Stomach (tissue), 9 donors: ENCODE data around the gene AFP. TPM values are rescaled to one million over a fixed set of nuclear protein-coding genes. Genes with fewer than 3 reads are reported as not detected.
A peak's percentile ranks its signal among the peaks of the same experiment; 100 is the strongest.

Experiments used
- DNase-seq, 2 donors: peaks; one replicate each; pipeline versions ENCODE4 v3.0.0 to v3.0.0-alpha.2; 2013 to 2019
- H3K27ac ChIP-seq, 5 donors: fragments of 200-600 bp in 4 of 5; sonication (generic) in 4 of 5; one replicate each; pipeline ENCODE4 v1.5.1; 2013 to 2019; ENCODE audit warnings: mild to moderate bottlenecking in 1 of 5, moderate library complexity in 1 of 5
- H3K27me3 ChIP-seq, 3 donors: fragments of 200-600 bp; sonication (generic); one replicate each; pipeline ENCODE4 v1.5.1; 2017 to 2019; ENCODE audit warnings: mixed run types in 1 of 3
- H3K36me3 ChIP-seq, 4 donors: fragments of 200-600 bp; sonication (generic); 1 replicate in 3 of 4; 2 replicates in 1 of 4; pipeline ENCODE4 v1.5.1; 2016 to 2019
- H3K4me1 ChIP-seq, 4 donors: fragments of 200-600 bp; sonication (generic); one replicate each; pipeline ENCODE4 v1.5.1; 2016 to 2019
- H3K4me3 ChIP-seq, 4 donors: fragments of 200-600 bp; sonication (generic) in 3 of 4; one replicate each; pipeline ENCODE4 v1.5.1; 2016 to 2019; ENCODE audit warnings: mild to moderate bottlenecking in 1 of 4
- H3K9me3 ChIP-seq, 4 donors: fragments of 200-600 bp; sonication (generic); one replicate each; pipeline ENCODE4 v1.5.1; 2016 to 2019
- EP300 ChIP-seq: sonication (generic); formaldehyde crosslinking; IDR thresholded peaks from one replicate; pipeline ENCODE4 v1.6.1; 2017; ENCODE audit warnings: antibody characterized with exemption
- POLR2A ChIP-seq, 4 donors: fragments of 450-650 bp; IDR thresholded peaks; one replicate each; pipeline ENCODE4 v1.6.1; 2016; ENCODE audit warnings: antibody characterized with exemption in 4 of 4, control low read depth in 2 of 4, mild to moderate bottlenecking in 1 of 4, moderate library complexity in 1 of 4
- POLR2AphosphoS5 ChIP-seq, 3 donors: sonication (generic); formaldehyde crosslinking; IDR thresholded peaks; one replicate each; pipeline ENCODE4 v1.6.1; 2016; ENCODE audit warnings: antibody characterized with exemption in 3 of 3
- WGBS, 5 donors: extraction: QIAGEN DNeasy Blood & Tissue Kit in 3 of 5; methylation state at CpG; one replicate each; pipeline versions ENCODE4 v1.1.5 to v1.1.7; 2013 to 2018; 5-methylcytosine and 5-hydroxymethylcytosine counted together
- intact Hi-C: fragments of 100-400 bp; cut with DNase I; formaldehyde crosslinking; loops from one replicate; pipeline ENCODE4 v1.15.1; 2023; ENCODE audit warnings: low total_unique reads
- polyA plus RNA-seq, 3 donors: library from polyadenylated mRNA; stranded (reverse); fragments of 200-250 nt; gene quantifications; one replicate each; pipeline ENCODE4 v1.2.3, GENCODE V29; 2013
- total RNA-seq, 5 donors: library from RNA; depleted of rRNA; stranded (reverse); fragments of >200 nt; gene quantifications; one replicate each; pipeline versions ENCODE4 v1.1.0 to v1.2.3, GENCODE V29; 2014 to 2016
- TF ChIP-seq, protein P1 (sequence below), 7 experiments: fragments of 450-650 bp in 4 of 7; fragments of 200-600 bp in 3 of 7; sonication (generic) in 3 of 7; IDR thresholded peaks; one replicate each; pipeline ENCODE4 v1.5.1; 2016 to 2019; ENCODE audit warnings: antibody characterized with exemption in 7 of 7, control low read depth in 2 of 7, mild to moderate bottlenecking in 1 of 7
- donor health status: healthy with polysubstance abuse.
- donor health status: Bipolar disorder and iron deficiency.
- donor health status: healthy.

The AFP gene
- total and polyA plus RNA-seq, 8 donors: 2.6 TPM; not detected in 7

GRCh38 chr4:73453701-73454005 lies 17.6 kb downstream of the AFP start:
- H3K27ac ChIP-seq: no peak overlapping the region
- H3K9me3 ChIP-seq: no peaks in the 10 kb centered on the region
- H3K4me1 ChIP-seq: peaks cover 0 to 14% (median 5%) of the 10 kb centered on the region in 4 donors

DNA sequence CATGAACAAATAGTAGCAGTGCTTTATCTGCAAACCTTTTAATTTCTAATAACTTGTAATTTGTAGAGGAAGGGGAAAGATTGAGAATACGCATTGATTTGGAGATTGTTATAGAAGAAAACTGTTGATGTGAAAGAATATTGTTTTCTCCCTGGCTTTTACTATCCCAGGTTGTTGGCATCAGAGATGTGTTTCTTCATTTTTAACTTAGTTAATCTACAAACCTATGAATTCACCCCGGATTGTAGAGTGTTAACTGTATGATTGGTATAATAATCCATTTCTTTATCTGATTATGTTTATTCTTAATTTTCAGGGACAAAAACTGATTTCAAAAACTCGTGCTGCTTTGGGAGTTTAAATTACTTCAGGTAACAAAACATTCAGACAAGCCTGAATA lies 18.9 kb downstream of the AFP start:
- Histone ChIP-seq H3K27ac (no peak overlapping the region), H3K36me3 (no peaks in the 10 kb centered on the region), H3K9me3 (no peaks in the 10 kb centered on the region), H3K4me1 (peaks cover 0 to 14% (median 5%) of the 10 kb centered on the region in 4 donors), H3K4me3 (no peak overlapping the region), H3K27me3 (no peaks in the 10 kb centered on the region)
- WGBS, 5 donors: 65 to 80% (median 75%) methylated on average over 3 of the region's 3 CpGs
- intact Hi-C loops: loop anchor here (10.0 kb wide), 1 partner anchor 120 kb away; no protein-coding TSS in a partner anchor
- no peak for TF ChIP-seq EP300
- no peak for DNase-seq

More at GRCh38 chr4:73453701-73454005, 17.6 kb downstream of the AFP start:
- TF ChIP-seq POLR2AphosphoS5 (IDR thresholded peaks at IDR 0.05): no peak
- intact Hi-C loops: loop anchor here (10.0 kb wide), 1 partner anchor 119 kb away; no protein-coding TSS in a partner anchor
- Histone ChIP-seq H3K4me3 (no peak overlapping the region), H3K36me3 (no peaks in the 10 kb centered on the region), H3K27me3 (no peaks in the 10 kb centered on the region)
- peak in 1 of 2 donors; percentile 7 for DNase-seq

GRCh38 chr4:73456177-73457022 lies 20.4 kb downstream of the AFP start:
- H3K4me1 ChIP-seq: peaks cover 0 to 14% (median 5%) of the 10 kb centered on the region in 4 donors
- intact Hi-C loops: loop anchor here (10.0 kb wide), 1 partner anchor 122 kb away; no protein-coding TSS in a partner anchor
- no peak for DNase-seq

DNA sequence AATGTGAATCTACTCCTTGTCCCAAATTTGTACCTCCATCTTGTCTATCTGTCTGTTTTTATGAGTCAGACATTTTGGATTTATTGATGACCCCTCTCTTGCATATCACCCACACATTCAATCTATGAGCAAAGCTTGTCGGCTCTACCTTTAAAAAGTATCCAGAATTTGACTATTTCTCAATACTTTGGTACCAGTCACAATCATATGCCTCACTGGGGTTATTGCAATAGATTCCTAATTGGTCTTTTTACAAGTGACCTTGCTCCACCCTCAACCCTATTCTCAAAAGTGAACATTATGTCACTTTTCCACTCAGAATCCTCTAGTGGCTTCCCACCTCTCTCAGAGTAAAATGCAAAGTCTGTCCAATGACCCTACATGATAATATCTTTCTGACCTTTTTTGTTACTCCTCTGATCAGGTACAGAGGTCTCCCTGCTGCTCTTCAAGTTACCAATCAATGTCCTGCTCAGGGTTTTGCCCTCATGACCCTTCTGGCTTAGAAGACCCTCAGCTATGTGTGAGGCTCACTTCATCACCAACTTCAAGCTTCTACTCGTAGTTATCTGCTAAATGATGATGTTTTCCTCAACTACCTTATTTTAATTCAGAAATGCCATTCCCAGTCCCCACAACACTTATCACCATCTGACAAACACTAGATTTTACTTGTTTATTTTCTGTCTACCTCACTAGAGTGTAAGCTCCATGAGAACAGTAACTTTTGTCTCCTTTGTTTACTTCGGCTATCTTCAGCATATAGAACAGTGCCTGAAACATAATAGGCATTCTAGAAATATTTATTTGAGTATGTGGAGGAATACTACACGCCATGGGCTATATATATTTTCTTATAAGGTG lies 22.4 kb downstream of the AFP start:
- no peak overlapping the region for H3K27ac ChIP-seq
- TF ChIP-seq, protein P1, sequence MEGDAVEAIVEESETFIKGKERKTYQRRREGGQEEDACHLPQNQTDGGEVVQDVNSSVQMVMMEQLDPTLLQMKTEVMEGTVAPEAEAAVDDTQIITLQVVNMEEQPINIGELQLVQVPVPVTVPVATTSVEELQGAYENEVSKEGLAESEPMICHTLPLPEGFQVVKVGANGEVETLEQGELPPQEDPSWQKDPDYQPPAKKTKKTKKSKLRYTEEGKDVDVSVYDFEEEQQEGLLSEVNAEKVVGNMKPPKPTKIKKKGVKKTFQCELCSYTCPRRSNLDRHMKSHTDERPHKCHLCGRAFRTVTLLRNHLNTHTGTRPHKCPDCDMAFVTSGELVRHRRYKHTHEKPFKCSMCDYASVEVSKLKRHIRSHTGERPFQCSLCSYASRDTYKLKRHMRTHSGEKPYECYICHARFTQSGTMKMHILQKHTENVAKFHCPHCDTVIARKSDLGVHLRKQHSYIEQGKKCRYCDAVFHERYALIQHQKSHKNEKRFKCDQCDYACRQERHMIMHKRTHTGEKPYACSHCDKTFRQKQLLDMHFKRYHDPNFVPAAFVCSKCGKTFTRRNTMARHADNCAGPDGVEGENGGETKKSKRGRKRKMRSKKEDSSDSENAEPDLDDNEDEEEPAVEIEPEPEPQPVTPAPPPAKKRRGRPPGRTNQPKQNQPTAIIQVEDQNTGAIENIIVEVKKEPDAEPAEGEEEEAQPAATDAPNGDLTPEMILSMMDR (IDR thresholded peaks at IDR 0.05): no peak
- TF ChIP-seq POLR2A (IDR thresholded peaks at IDR 0.05): no peak
- TF ChIP-seq EP300: no peak
- no peak for TF ChIP-seq POLR2AphosphoS5 (IDR thresholded peaks at IDR 0.05)
- H3K4me1 ChIP-seq: peaks cover 0 to 5% (median 0%) of the 10 kb centered on the region in 4 donors
- no peak overlapping the region for H3K4me3 ChIP-seq
- intact Hi-C loops: loop anchor here (10.0 kb wide), 1 partner anchor 124 kb away; no protein-coding TSS in a partner anchor
- no peaks in the 10 kb centered on the region for H3K36me3 ChIP-seq
- WGBS, 5 donors: 78 to 88% (median 82%) methylated on average over 4 of the region's 4 CpGs
- no peaks in the 10 kb centered on the region for H3K9me3 ChIP-seq
- H3K27me3 ChIP-seq: no peaks in the 10 kb centered on the region
- DNase-seq: no peak

More at GRCh38 chr4:73456177-73457022, 20.4 kb downstream of the AFP start:
- H3K4me3 ChIP-seq: no peak overlapping the region
- 69 to 82% (median 79%) methylated on average over 4 to 5 of the region's 5 CpGs for WGBS, 5 donors
- TF ChIP-seq EP300: no peak
- no peaks in the 10 kb centered on the region for H3K9me3 ChIP-seq
- no peaks in the 10 kb centered on the region for H3K27me3 ChIP-seq
- H3K36me3 ChIP-seq: no peaks in the 10 kb centered on the region
- H3K27ac ChIP-seq: no peak overlapping the region

DNA sequence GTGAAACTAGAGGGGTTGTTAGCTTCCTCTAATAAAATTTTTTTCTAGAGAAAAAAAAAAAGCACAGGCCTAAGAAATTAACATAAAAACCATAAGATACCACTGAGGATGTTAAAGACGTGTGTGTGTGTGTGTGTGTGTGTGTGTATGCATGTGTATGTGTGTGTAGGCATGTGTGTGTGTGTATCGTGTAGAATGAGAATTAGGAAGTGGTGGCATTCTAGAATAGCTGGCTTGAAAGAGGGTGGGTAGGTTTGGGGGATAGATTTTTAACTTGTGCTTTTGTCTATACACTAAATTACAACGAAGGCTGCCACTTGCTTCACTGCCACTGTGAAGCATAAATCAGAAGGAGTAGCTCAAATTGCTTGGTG lies 23.0 kb downstream of the AFP start:
- Histone ChIP-seq H3K9me3 (no peaks in the 10 kb centered on the region), H3K36me3 (no peaks in the 10 kb centered on the region), H3K4me1 (no peaks in the 10 kb centered on the region), H3K27me3 (no peaks in the 10 kb centered on the region), H3K27ac (no peak overlapping the region), H3K4me3 (no peak overlapping the region)
- no peak for TF ChIP-seq POLR2A (IDR thresholded peaks at IDR 0.05)
- TF ChIP-seq, protein P1 (IDR thresholded peaks at IDR 0.05): no peak
- no peak for TF ChIP-seq EP300
- TF ChIP-seq POLR2AphosphoS5 (IDR thresholded peaks at IDR 0.05): no peak
- DNase-seq: no peak
- WGBS, 5 donors: 65 to 78% (median 77%) methylated on average over 3 of the region's 3 CpGs
- intact Hi-C loops: loop anchor here (10.0 kb wide), 1 partner anchor 124 kb away; no protein-coding TSS in a partner anchor
